PC-9 (cell line): Measurements from ENCODE around the gene GNAQ. TPM values are rescaled to one million over a fixed set of nuclear protein-coding genes. Genes with fewer than 3 reads are reported as not detected.

Source experiments
- BruUV-seq: library from RNA; stranded (reverse); fragments of 400-500 nt; replicated peaks from 2 replicates; lab custom pipeline; 2021; lab: Mats Ljungman, UMichigan
- CTCF ChIA-PET: fragments of 300-600 bp; sonication (Branson Sonifier 250); formaldehyde crosslinking; loops from one replicate; lab custom pipeline; 2022; ENCODE audit warnings: antibody characterized with exemption; lab: Charles Lee
- POLR2A ChIA-PET: fragments of 300-600 bp; sonication (Branson Sonifier 250); formaldehyde crosslinking; loops from one replicate; lab custom pipeline; 2022; ENCODE audit warnings: antibody characterized with exemption; ENCODE audit not compliant: unreplicated experiment; lab: Charles Lee
- DNase-seq, 2 experiments: peaks; one replicate each; pipeline versions ENCODE4 v3.0.0 to v3.0.0-alpha.2; 2015 to 2022; ENCODE audit warnings: mixed read lengths in 1 of 2
- H2AFZ ChIP-seq: fragments of 200-600 bp; sonication (generic); 2 replicates; pipeline ENCODE4 v1.8.1; 2017; ENCODE audit warnings: antibody characterized with exemption
- H3F3A ChIP-seq: fragments of 200-600 bp; sonication (generic); 2 replicates; pipeline ENCODE4 v1.8.1; 2017; ENCODE audit warnings: antibody characterized with exemption, mild to moderate bottlenecking, low read depth; ENCODE audit not compliant: insufficient read depth
- H3K27ac ChIP-seq: fragments of 200-600 bp; sonication (generic); 2 replicates; pipeline ENCODE4 v1.6.1; 2016; ENCODE audit warnings: mixed run types
- H3K27me3 ChIP-seq: fragments of 200-600 bp; sonication (generic); 2 replicates; pipeline ENCODE4 v1.6.1; 2016; ENCODE audit warnings: low read depth, mixed run types; ENCODE audit not compliant: insufficient read depth
- H3K36me3 ChIP-seq: fragments of 200-600 bp; sonication (generic); 2 replicates; pipeline ENCODE4 v1.6.1; 2016; ENCODE audit warnings: low read depth, mixed run types
- H3K4me1 ChIP-seq: fragments of 200-600 bp; sonication (generic); replicated peaks from 2 replicates; pipeline ENCODE4 v1.6.1; 2016; ENCODE audit warnings: mixed run types; ENCODE audit not compliant: insufficient read depth
- H3K4me2 ChIP-seq: fragments of 200-600 bp; sonication (generic); 2 replicates; pipeline ENCODE4 v1.6.1; 2017; ENCODE audit warnings: mixed run types
- H3K4me3 ChIP-seq: fragments of 200-600 bp; sonication (generic); 2 replicates; pipeline ENCODE4 v1.6.1; 2016; ENCODE audit warnings: mixed run types
- H3K79me2 ChIP-seq: fragments of 200-600 bp; sonication (generic); 2 replicates; pipeline ENCODE4 v1.6.1; 2017; ENCODE audit warnings: low read depth, mixed run types
- H3K9me2 ChIP-seq: fragments of 200-600 bp; sonication (generic); 2 replicates; pipeline ENCODE4 v1.8.1; 2017; ENCODE audit warnings: mild to moderate bottlenecking; ENCODE audit not compliant: insufficient read depth
- H3K9me3 ChIP-seq: fragments of 200-600 bp; sonication (generic); 2 replicates; pipeline ENCODE4 v1.8.1; 2016; ENCODE audit warnings: low read depth; ENCODE audit not compliant: insufficient read depth
- H4K20me1 ChIP-seq: fragments of 200-600 bp; sonication (generic); 2 replicates; pipeline ENCODE4 v1.8.1; 2017; ENCODE audit not compliant: insufficient read depth
- CTCF ChIP-seq: fragments of 200-600 bp; sonication (generic); conservative IDR thresholded peaks from 2 replicates; pipeline ENCODE4 v1.6.1; 2017; ENCODE audit warnings: mixed run types, antibody characterized with exemption, mild to moderate bottlenecking, moderate library complexity
- EZH2 ChIP-seq: fragments of 200-600 bp; sonication (generic); IDR thresholded peaks from 2 replicates; pipeline ENCODE4 v1.8.0; 2017; ENCODE audit warnings: antibody characterized with exemption, low read depth
- intact Hi-C: fragments of 100-400 bp; cut with micrococcal nuclease; formaldehyde crosslinking; loops from one replicate; pipeline ENCODE4 v1.10.0; 2022; ENCODE audit not compliant: unreplicated experiment
- total RNA-seq: library from RNA; stranded (reverse); gene quantifications from 2 replicates; pipeline ENCODE4 v1.2.3, GENCODE V29; 2021

GNAQ gene
- total RNA-seq, 1 experiment from 2014 or later, result 51.6 TPM

GRCh38 chr9:78004478-78005229 is 27.0 kb downstream of the GNAQ start:
- no peaks in the 10 kb centered on the region for H3K9me3 ChIP-seq
- no peaks in the 10 kb centered on the region for H4K20me1 ChIP-seq
- no peak overlapping the region for H3K4me2 ChIP-seq
- H3K4me3 ChIP-seq, result no peak overlapping the region
- H3K9me2 ChIP-seq, result no peaks in the 10 kb centered on the region
- H3K27me3 ChIP-seq, result no peaks in the 10 kb centered on the region
- H3F3A ChIP-seq, result no peaks in the 10 kb centered on the region; the same call in 1 of the 2 replicates
- peaks cover 90% of the 10 kb centered on the region for H3K79me2 ChIP-seq
- ChIA-PET CTCF (interaction anchor here (1.3 kb wide), 1 partner anchor 27 kb away, joined by 3 read pairs; no protein-coding TSS in a partner anchor), POLR2A (interaction anchor here (0.7 kb wide), 1 partner anchor 1622 kb away, joined by 8 read pairs; no protein-coding TSS in a partner anchor)
- H3K27ac ChIP-seq, result no peak overlapping the region
- H3K36me3 ChIP-seq, result no peaks in the 10 kb centered on the region
- no peak overlapping the region for H2AFZ ChIP-seq
- TF ChIP-seq CTCF (peak; percentile 51), EZH2 (no peak)
- intact Hi-C loops, result no loop called here
- peak in 1 of 2 experiments; percentile 68 for DNase-seq
- no TSS peak for BruUV-seq
- peaks cover 4% of the 10 kb centered on the region; the same call in 1 of the 2 replicates for H3K4me1 ChIP-seq

- no peak for TF ChIP-seq EZH2
- no peak for TF ChIP-seq CTCF
- Histone ChIP-seq H3K4me1 (peaks cover 9% of the 10 kb centered on the region; the same call in 1 of the 2 replicates), H3K79me2 (peaks cover 88% of the 10 kb centered on the region), H4K20me1 (no peaks in the 10 kb centered on the region), H3F3A (no peaks in the 10 kb centered on the region; the same call in 1 of the 2 replicates), H3K4me3 (no peak overlapping the region), H2AFZ (no peak overlapping the region), H3K27me3 (no peaks in the 10 kb centered on the region), H3K4me2 (no peak overlapping the region), H3K9me3 (no peaks in the 10 kb centered on the region), H3K36me3 (no peaks in the 10 kb centered on the region), H3K27ac (no peak overlapping the region), H3K9me2 (no peaks in the 10 kb centered on the region)
- intact Hi-C loops, result no loop called here
- ChIA-PET POLR2A (no interaction called here), CTCF (interaction anchor here (0.7 to 1.3 kb wide), 2 partner anchors 16 to 26 kb away, joined by 3 to 8 read pairs; no protein-coding TSS in a partner anchor)
- DNase-seq, result no peak
- BruUV-seq, result no TSS peak
Observed at GRCh38 chr9:78003730-78004129, 27.9 kb downstream of the GNAQ start.

- ChIA-PET CTCF (no interaction called here), POLR2A (no interaction called here)
- no peaks in the 10 kb centered on the region for H3K27me3 ChIP-seq
- no peaks in the 10 kb centered on the region for H4K20me1 ChIP-seq
- no peaks in the 10 kb centered on the region for H3K9me2 ChIP-seq
- no peak for DNase-seq
- H3K27ac ChIP-seq, result no peak overlapping the region
- intact Hi-C loops, result no loop called here
- peaks cover 86% of the 10 kb centered on the region for H3K79me2 ChIP-seq
- no peak overlapping the region for H3K4me3 ChIP-seq
- no peaks in the 10 kb centered on the region for H3K36me3 ChIP-seq
- BruUV-seq, result no TSS peak
- H3K9me3 ChIP-seq, result no peaks in the 10 kb centered on the region
- H3F3A ChIP-seq, result no peaks in the 10 kb centered on the region; the same call in 1 of the 2 replicates
- peaks cover 9% of the 10 kb centered on the region; the same call in 1 of the 2 replicates for H3K4me1 ChIP-seq
- no peak overlapping the region for H3K4me2 ChIP-seq
- H2AFZ ChIP-seq, result no peak overlapping the region
- no peak for TF ChIP-seq EZH2
- no peak for TF ChIP-seq CTCF
Observed at GRCh38 chr9:78001946-78002731, 29.5 kb downstream of the GNAQ start.
